Activated naive CD8-positive, alpha-beta T cell treated with anti-CD3 and anti-CD28 coated beads for 36 hours (primary cell): ENCODE data around the gene UVRAG. TPM values are rescaled to one million over a fixed set of nuclear protein-coding genes. Genes with fewer than 3 reads are reported as not detected.
"Not testable (repeated sequence)": the region's sequence is repeated elsewhere in the genome, so short reads cannot be mapped to it uniquely, and the experiment has no call there.

Experiments
- DNase-seq: peaks from one replicate; pipeline ENCODE4 v3.0.0; 2021
- H3K27ac Mint-ChIP-seq: one replicate; pipeline ENCODE4 v1.8.0; 2022; ENCODE audit warnings: mild to moderate bottlenecking, moderate library complexity, mixed read lengths
- H3K27me3 Mint-ChIP-seq: one replicate; pipeline ENCODE4 v1.8.0; 2022; ENCODE audit warnings: mild to moderate bottlenecking, mixed read lengths
- H3K36me3 Mint-ChIP-seq: one replicate; pipeline ENCODE4 v1.8.0; 2021; ENCODE audit warnings: mild to moderate bottlenecking, mixed read lengths
- H3K4me1 Mint-ChIP-seq: one replicate; pipeline ENCODE4 v1.8.0; 2021; ENCODE audit warnings: mixed read lengths
- H3K4me3 Mint-ChIP-seq: one replicate; pipeline ENCODE4 v1.8.0; 2022; ENCODE audit warnings: mild to moderate bottlenecking, moderate library complexity, mixed read lengths
- H3K9me3 Mint-ChIP-seq: one replicate; pipeline ENCODE4 v1.8.0; 2022; ENCODE audit warnings: mixed read lengths
- total RNA-seq, 2 experiments: library from RNA; stranded (reverse); gene quantifications; one replicate each; pipeline ENCODE4 v1.2.3, GENCODE V29; 2021

The UVRAG gene
- total RNA-seq, 2 experiments from 2014 or later = 16.8 to 17.7 TPM

DNA sequence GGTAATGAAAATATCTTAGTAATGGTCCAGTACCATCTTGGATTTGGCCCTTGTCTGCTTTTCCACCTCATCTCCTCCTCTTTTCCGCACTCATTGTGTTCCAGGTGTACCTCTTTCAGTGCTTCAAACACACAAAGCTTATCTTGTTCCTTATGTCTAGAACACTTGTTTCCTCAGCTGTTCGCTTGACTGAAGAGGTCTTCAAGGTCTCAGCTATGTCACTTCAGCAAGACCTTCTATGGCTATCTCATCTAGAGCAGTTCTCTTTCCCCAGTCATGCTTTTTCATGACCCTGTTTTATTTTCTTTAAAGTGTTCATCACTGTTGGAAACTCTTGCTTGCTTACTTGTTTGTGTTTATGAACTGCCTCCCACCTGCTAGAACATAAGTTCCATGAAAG is 47.4 kb downstream of the UVRAG start:
- peaks cover 5% of the 10 kb centered on the region for H3K4me1 Mint-ChIP-seq
- H3K4me3 Mint-ChIP-seq = no peak overlapping the region
- peaks cover 3% of the 10 kb centered on the region for H3K36me3 Mint-ChIP-seq
- no peaks in the 10 kb centered on the region for H3K9me3 Mint-ChIP-seq
- no peaks in the 10 kb centered on the region for H3K27me3 Mint-ChIP-seq
- H3K27ac Mint-ChIP-seq = no peak overlapping the region
- DNase-seq = no peak

DNA sequence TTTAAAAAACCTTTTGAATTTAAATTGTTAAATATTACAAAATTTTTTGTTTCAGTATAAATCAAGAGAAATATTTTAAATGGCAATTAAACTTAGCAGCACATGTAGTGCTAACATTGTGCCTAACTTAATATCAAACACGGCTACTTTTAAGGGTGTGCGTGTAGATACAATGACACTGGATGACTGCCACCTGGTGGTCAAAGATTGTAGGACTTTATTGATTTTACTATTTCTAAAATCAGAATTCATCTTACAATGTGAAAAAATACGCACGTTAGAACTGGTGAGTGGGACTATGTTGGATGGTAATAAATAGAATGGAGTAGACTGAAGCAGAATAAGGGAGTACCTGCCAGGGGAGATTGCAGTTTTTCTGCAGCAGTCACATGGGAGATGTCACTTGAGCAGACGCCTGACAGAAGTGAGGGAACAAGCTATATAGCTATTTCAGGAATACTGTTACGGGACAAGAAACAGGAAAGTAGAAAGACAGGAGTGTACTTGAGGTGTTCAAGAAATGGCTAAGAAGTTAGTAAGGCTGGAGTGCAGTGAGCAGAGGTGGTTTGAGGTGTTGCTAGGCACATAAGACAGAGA is 52.9 kb downstream of the UVRAG start:
- no peak overlapping the region for H3K27ac Mint-ChIP-seq
- no peaks in the 10 kb centered on the region for H3K36me3 Mint-ChIP-seq
- no peaks in the 10 kb centered on the region for H3K9me3 Mint-ChIP-seq
- no peak for DNase-seq
- no peaks in the 10 kb centered on the region for H3K27me3 Mint-ChIP-seq
- H3K4me1 Mint-ChIP-seq = peaks cover 23% of the 10 kb centered on the region
- no peak overlapping the region for H3K4me3 Mint-ChIP-seq

DNA sequence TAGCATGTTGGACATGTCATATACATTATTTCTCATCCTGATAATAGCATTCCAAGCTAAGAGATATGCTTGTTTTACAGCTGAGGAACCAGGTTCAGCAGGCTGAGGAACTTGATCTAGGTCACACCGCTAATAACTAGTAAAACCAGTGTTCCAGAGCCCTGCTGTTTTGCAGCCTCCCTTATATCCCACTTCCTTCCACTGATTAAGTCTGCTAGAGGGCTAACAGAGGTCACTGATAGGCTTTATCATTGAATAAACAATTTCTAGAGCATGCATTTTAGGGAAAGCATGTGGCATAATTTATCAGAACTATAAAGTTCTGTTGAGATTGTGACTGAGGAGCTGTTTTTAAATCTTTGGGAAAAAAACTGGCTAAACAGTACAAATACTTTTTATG is 54.0 kb downstream of the UVRAG start:
- Mint-ChIP-seq H3K9me3 (no peaks in the 10 kb centered on the region), H3K27me3 (no peaks in the 10 kb centered on the region), H3K27ac (no peak overlapping the region), H3K36me3 (peaks cover under 1% of the 10 kb centered on the region), H3K4me3 (no peak overlapping the region), H3K4me1 (peaks cover 34% of the 10 kb centered on the region)
- no peak for DNase-seq

DNA sequence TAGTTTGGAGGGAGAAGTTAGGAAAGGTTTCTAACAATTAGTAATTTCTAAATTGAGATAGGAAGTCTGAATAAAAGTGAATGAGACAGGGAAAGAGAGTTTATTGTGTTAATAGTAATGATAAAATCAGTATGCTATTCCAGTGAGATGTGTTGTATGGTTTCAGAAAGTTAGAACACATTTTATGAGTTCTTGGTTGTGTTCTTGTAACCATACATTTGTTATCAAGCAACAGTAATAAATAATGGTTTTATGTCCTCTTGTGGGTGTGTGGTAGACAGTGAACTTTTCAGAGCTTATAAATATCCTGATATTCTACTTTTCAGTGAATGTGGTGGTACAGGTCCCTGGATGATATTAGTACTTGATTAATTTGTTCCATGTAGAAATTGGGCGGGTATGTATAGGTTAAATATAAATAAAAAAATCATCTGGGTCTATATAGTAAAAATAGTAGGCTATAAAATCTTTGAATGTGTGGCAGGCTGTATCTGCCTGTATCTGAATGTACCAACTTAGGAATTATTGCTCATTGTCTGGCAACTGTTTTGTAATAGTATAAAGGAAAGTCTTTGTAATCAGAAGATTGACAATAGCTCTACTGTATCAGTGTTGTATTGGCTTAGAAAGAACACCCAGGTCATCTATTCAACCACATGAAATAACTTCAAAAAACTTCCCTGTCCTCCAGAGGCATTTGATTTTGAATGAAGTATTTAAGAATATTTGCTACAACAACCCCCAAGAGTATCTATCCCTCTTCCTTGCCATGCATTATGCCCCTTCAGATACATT is 54.8 kb downstream of the UVRAG start:
- no peaks in the 10 kb centered on the region for H3K9me3 Mint-ChIP-seq
- H3K4me3 Mint-ChIP-seq = no peak overlapping the region
- peaks cover 2% of the 10 kb centered on the region for H3K36me3 Mint-ChIP-seq
- no peaks in the 10 kb centered on the region for H3K27me3 Mint-ChIP-seq
- DNase-seq = no peak
- peaks cover 37% of the 10 kb centered on the region for H3K4me1 Mint-ChIP-seq
- H3K27ac Mint-ChIP-seq = no peak overlapping the region

DNA sequence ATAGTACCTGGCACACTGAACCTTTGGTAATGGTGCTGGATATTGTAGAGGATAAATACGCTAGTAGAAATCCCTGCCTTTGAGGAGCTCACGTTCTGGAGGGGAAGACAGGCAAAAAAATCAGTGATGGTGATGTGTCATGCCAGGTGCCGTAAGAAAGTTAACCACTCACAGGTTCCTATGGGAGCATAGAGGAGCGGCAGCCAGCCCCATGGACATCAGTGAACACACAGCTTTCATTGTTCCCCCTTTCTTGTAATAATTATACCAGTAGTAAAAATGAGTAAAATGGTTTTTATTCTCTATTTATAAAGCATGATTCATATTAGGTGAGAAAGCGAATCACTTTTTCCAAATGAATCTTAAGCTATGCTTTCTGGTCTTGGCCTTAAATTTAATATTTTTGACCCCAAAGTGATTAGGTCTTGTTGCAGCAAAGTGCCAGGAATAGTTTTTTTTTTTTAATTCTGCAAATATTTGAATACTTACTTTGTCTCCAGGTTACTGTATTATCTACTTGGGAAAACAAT is 57.9 kb downstream of the UVRAG start:
- peak overlapping the region; percentile 74 for H3K27ac Mint-ChIP-seq
- peak; percentile 15 for DNase-seq
- no peaks in the 10 kb centered on the region for H3K27me3 Mint-ChIP-seq
- H3K4me3 Mint-ChIP-seq = peak overlapping the region; percentile 1
- H3K36me3 Mint-ChIP-seq = peaks cover 2% of the 10 kb centered on the region
- H3K9me3 Mint-ChIP-seq = no peaks in the 10 kb centered on the region
- peaks cover 31% of the 10 kb centered on the region for H3K4me1 Mint-ChIP-seq

DNA sequence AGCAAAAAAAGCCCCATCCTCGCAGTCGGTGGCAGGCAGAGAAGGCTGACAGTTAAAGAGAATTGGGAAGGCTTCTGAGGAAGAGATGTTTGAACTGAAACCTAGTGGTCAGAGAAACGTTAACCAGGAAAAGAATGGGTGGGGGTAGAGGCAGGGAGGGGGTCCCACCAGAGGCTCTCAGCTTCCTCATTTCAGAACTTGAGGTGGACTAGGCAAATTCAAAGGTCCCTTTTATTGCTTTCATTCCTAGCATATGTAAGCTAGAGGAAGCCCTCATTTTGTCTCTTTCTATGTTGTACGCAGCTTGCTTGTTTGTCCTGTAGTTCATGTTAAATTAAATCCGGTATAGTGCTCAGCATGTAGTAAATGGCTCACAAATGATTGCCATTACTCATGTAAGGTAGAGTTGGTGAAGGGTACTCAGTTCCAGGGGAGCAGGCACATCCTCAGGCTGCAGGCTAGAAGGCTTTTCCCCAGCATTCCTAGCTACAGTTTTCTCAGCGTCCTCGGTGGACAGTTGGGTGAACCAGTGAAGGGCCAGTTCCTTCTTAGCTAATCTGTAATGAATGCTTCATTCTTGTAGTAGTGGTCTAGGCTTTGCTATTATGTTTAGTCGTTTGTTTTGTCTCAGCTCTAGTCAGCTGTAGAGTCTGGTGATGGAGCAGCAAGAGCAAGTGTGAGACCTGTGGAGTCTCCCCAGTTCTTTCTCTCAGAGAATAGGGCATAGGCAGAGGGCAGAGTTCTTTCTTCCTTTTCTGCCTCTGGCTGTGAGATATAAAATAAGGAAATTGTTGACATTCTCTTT is 58.6 kb downstream of the UVRAG start:
- DNase-seq = no peak
- H3K27ac Mint-ChIP-seq = peak overlapping the region; percentile 74
- peaks cover 30% of the 10 kb centered on the region for H3K4me1 Mint-ChIP-seq
- peaks cover 2% of the 10 kb centered on the region for H3K36me3 Mint-ChIP-seq
- no peaks in the 10 kb centered on the region for H3K27me3 Mint-ChIP-seq
- H3K9me3 Mint-ChIP-seq = no peaks in the 10 kb centered on the region
- H3K4me3 Mint-ChIP-seq = peak overlapping the region; percentile 1

DNA sequence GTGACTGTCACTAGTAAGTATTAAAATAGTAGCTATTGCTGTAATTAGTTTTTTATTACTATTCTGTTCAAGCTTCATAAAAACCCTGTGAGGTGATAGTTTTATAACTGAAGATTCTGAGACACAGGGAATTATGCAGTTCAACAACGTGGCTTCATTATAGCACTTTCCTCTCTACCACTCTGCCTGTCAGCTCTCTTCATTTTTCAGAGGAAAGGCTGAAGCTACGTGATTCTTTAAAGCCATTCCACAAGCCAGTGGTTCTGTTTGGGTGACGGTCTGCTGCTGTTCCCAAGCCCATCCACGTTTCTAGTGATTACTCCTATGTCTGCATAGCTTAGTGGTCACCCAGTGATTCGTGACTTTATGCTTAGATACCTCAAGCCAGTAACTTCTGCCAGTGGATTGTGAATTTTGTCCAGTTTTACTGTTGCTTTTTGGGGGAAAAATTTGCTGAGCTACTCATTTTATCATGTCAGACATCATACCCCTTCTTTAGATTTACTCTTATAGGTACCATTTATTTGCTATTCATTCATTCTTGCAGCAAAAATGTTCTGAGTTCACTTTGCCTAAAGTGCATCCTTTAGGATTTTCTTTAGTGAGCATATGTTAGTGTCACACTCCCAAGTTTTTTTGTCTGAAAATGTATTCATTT is 59.8 kb downstream of the UVRAG start:
- no peak overlapping the region for H3K4me3 Mint-ChIP-seq
- no peak for DNase-seq
- peaks cover 2% of the 10 kb centered on the region for H3K36me3 Mint-ChIP-seq
- no peak overlapping the region for H3K27ac Mint-ChIP-seq
- no peaks in the 10 kb centered on the region for H3K27me3 Mint-ChIP-seq
- no peaks in the 10 kb centered on the region for H3K9me3 Mint-ChIP-seq
- peaks cover 30% of the 10 kb centered on the region for H3K4me1 Mint-ChIP-seq

DNA sequence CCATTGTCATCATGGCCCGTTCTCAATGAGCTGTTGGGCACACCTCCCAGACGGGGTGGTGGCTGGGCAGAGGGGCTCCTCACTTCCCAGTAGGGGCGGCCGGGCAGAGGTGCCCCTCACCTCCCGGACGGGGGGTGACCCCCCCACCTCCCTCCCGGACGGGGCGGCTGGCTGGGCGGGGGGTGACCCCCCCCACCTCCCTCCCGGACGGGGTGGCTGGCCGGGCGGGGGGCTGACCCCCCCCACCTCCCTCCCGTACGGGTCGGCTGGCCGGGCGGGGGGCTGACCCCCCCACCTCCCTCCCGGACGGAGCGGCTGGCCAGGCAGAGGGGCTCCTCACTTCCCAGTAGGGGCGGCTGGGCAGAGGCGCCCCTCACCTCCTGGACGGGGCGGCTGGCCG is 62.3 kb downstream of the UVRAG start:
- H3K36me3 Mint-ChIP-seq = not testable (repeated sequence)

DNA sequence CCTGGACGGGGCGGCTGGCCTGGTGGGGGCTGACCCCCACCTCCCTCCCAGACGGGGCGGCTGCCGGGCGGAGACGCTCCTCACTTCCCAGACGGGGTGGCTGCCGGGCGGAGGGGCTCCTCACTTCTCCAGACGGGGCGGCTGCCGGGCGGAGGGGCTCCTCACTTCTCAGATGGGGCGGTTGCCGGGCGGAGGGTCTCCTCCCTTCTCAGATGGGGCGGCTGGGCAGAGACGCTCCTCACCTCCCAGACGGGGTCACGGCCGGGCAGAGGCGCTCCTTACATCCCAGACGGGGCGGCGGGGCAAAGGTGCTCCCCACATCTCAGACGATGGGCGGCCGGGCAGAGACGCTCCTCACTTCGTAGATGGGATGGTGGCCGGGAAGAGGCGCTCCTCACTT is 62.9 kb downstream of the UVRAG start:
- not testable (repeated sequence) for H3K27me3 Mint-ChIP-seq, H3K9me3 Mint-ChIP-seq, H3K36me3 Mint-ChIP-seq, H3K27ac Mint-ChIP-seq, DNase-seq, H3K4me3 Mint-ChIP-seq
- peaks cover 17% of the 10 kb centered on the region for H3K4me1 Mint-ChIP-seq

More for the DNA sequence above, 62.3 kb downstream of the UVRAG start:
- H3K27ac Mint-ChIP-seq, H3K27me3 Mint-ChIP-seq, H3K9me3 Mint-ChIP-seq, DNase-seq, H3K4me3 Mint-ChIP-seq: not testable (repeated sequence)
- H3K4me1 Mint-ChIP-seq = peaks cover 21% of the 10 kb centered on the region

DNA sequence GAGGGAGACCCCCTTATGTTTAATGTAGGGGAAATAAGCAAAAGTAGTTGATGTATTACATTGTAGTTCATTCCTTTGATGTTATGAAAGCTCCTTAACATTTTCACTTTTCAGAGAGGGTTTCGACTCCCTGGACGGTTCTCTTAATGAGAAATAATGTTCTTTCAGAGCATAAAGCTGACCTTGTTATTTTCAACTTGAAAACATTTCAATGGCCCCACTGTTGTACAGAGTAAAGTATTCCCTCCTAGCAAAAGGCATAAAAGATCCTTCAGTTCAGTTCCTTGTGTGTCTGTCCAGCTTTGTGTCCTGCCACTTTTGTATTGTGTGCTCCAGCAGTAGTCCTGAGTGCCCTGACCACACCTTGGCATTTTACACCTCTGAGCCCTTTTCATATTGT is 63.9 kb downstream of the UVRAG start:
- Mint-ChIP-seq H3K9me3 (no peaks in the 10 kb centered on the region), H3K4me1 (peaks cover 7% of the 10 kb centered on the region), H3K4me3 (no peak overlapping the region), H3K27me3 (no peaks in the 10 kb centered on the region), H3K27ac (no peak overlapping the region), H3K36me3 (peaks cover 4% of the 10 kb centered on the region)
- DNase-seq = no peak

DNA sequence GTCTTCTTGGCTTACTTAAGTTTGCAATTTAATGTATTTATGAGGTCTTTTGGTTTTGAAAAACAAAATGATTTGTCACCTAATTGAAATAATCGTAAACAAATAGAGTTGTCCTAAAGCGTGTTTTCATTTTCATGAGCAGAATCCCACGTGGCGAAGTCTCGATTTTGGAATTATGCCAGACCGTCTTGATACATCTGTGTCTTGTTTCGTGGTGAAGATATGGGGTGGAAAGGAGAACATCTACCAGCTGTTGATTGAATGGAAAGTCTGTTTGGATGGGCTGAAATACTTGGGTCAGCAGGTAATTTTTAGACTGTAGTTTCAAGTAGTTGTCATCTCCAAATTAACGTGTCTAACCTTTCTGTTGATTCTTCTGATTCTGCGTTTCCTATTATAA is 64.7 kb downstream of the UVRAG start:
- no peak overlapping the region for H3K4me3 Mint-ChIP-seq
- H3K36me3 Mint-ChIP-seq = peaks cover 2% of the 10 kb centered on the region
- H3K4me1 Mint-ChIP-seq = peaks cover 4% of the 10 kb centered on the region
- H3K9me3 Mint-ChIP-seq = no peaks in the 10 kb centered on the region
- no peak for DNase-seq
- no peaks in the 10 kb centered on the region for H3K27me3 Mint-ChIP-seq
- no peak overlapping the region for H3K27ac Mint-ChIP-seq

DNA sequence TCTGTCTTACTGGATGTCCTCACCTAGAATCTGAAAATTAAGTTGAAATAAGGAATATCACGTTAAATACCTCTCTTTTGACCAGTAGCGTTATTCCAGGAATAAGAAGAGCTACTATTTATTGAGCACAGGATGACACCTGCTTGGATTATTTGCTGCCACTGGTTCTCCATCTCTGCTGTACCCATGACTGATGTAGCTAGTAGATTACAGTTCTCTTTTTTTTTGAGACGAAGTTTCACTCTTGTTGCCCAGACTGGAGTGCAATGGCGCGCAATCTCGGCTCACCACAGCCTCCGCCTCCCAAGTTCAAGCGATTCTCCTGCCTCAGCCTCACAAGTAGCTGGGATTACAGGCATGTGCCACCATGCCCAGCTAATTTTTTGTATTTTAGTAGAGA is 65.3 kb downstream of the UVRAG start:
- H3K9me3 Mint-ChIP-seq, H3K27ac Mint-ChIP-seq, DNase-seq, H3K4me3 Mint-ChIP-seq, H3K36me3 Mint-ChIP-seq, H3K4me1 Mint-ChIP-seq, H3K27me3 Mint-ChIP-seq: not testable (repeated sequence)

DNA sequence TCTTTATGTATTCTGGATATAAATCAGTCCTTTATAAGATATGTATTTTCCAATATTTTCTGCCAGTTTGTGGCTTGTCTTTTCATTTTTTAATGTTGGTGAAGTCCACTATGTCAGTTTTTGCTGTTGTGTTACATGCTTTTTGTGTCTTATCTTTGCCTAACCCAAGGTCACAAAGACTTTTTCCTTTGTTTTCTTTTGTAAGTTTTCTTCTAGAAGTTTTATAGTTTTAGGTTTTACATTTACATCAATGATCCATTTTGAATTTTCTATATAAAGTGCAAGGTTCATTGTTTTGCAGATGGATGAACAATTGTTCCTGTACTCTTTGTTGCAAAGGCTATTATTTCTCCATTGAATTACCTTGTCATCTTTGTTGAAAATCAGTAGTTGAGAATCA is 69.3 kb downstream of the UVRAG start:
- DNase-seq = no peak
- Mint-ChIP-seq H3K4me1 (peaks cover 5% of the 10 kb centered on the region), H3K27me3 (no peaks in the 10 kb centered on the region), H3K4me3 (no peak overlapping the region), H3K36me3 (peaks cover 2% of the 10 kb centered on the region), H3K9me3 (no peaks in the 10 kb centered on the region), H3K27ac (no peak overlapping the region)

DNA sequence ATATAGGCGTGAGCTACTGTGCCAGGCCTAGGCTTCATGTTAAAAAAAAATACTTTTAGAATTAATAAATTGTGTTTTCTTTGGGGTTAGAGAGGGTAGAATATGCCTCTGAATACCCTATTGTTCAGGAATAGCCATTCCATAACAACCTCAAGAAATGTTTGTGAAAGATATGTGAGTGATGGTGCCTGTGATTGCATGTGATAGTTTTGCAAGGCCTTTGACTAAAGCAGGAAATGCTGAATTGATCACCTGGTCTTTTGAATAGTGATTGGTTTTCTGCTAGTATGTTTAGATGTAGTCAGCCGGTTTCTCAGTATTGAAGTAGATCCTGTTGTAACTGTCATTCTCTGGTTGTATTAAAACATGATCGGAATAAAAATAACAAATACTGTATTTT is 73.4 kb downstream of the UVRAG start:
- Mint-ChIP-seq H3K36me3 (peaks cover 23% of the 10 kb centered on the region), H3K27ac (no peak overlapping the region), H3K27me3 (no peaks in the 10 kb centered on the region), H3K9me3 (no peaks in the 10 kb centered on the region), H3K4me1 (peaks cover 23% of the 10 kb centered on the region), H3K4me3 (no peak overlapping the region)
- no peak for DNase-seq
